WERI-Rb-1 (cell line): ENCODE measurements around the gene RACK1.
A peak's percentile ranks its signal among the peaks of the same experiment; 100 is the strongest.
"Not testable (repeated sequence)": the region's sequence is repeated elsewhere in the genome, so short reads cannot be mapped to it uniquely, and the experiment has no call there.

Source experiments
- DNase-seq: peaks from one replicate; pipeline ENCODE4 v3.0.0-alpha.2; 2020
- H3K27ac ChIP-seq: fragments of 250-450 bp; sonication (Bioruptor Pico); 2 replicates; pipeline ENCODE4 v1.5.1; 2020; ENCODE audit warnings: mild to moderate bottlenecking, moderate library complexity
- H3K27me3 ChIP-seq: fragments of 250-450 bp; sonication (Bioruptor Pico); 2 replicates; pipeline ENCODE4 v1.5.1; 2021; ENCODE audit warnings: mild to moderate bottlenecking, low read depth, moderate library complexity; ENCODE audit not compliant: insufficient read depth, severe bottlenecking
- H3K36me3 ChIP-seq: fragments of 250-450 bp; sonication (Bioruptor Pico); 2 replicates; pipeline ENCODE4 v1.5.1; 2020; ENCODE audit warnings: mild to moderate bottlenecking, moderate library complexity
- H3K4me3 ChIP-seq: 2 replicates; pipeline ENCODE4 v1.5.1; 2011; ENCODE audit warnings: low read depth, mild to moderate bottlenecking, control low read depth, low read length
- H3K9me3 ChIP-seq: fragments of 250-450 bp; sonication (Bioruptor Pico); 2 replicates; pipeline ENCODE4 v1.5.1; 2021; ENCODE audit warnings: mild to moderate bottlenecking, moderate library complexity; ENCODE audit not compliant: severe bottlenecking
- CTCF ChIP-seq: IDR thresholded peaks from 2 replicates; pipeline ENCODE4 v1.5.1; 2011; ENCODE audit warnings: low read depth, mild to moderate bottlenecking, control low read depth, inconsistent platforms, low read length

The RACK1 gene

GRCh38 chr5:181281984-181282316 is 38.2 kb upstream of the RACK1 start:
- no peak for TF ChIP-seq CTCF
- H3K27ac ChIP-seq: no peak overlapping the region
- H3K36me3 ChIP-seq: no peaks in the 10 kb centered on the region
- H3K4me3 ChIP-seq: no peak overlapping the region
- no peaks in the 10 kb centered on the region for H3K27me3 ChIP-seq
- DNase-seq: no peak
- H3K9me3 ChIP-seq: no peaks in the 10 kb centered on the region

GRCh38 chr5:181281077-181281983 is 37.6 kb upstream of the RACK1 start:
- no peaks in the 10 kb centered on the region for H3K36me3 ChIP-seq
- H3K27me3 ChIP-seq: no peaks in the 10 kb centered on the region
- TF ChIP-seq CTCF: no peak
- H3K4me3 ChIP-seq: no peak overlapping the region
- no peak for DNase-seq
- H3K27ac ChIP-seq: no peak overlapping the region
- H3K9me3 ChIP-seq: no peaks in the 10 kb centered on the region

GRCh38 chr5:181280251-181280762 is 36.6 kb upstream of the RACK1 start:
- no peak overlapping the region for H3K27ac ChIP-seq
- no peak for TF ChIP-seq CTCF
- H3K4me3 ChIP-seq: no peak overlapping the region
- DNase-seq: no peak
- H3K27me3 ChIP-seq: no peaks in the 10 kb centered on the region
- H3K36me3 ChIP-seq: no peaks in the 10 kb centered on the region
- H3K9me3 ChIP-seq: no peaks in the 10 kb centered on the region

- not testable (repeated sequence) for H3K36me3 ChIP-seq, H3K27me3 ChIP-seq, H3K27ac ChIP-seq, H3K9me3 ChIP-seq, DNase-seq, H3K4me3 ChIP-seq
These were observed 29.7 kb upstream of the RACK1 start for GRCh38 chr5:181273433-181273744.

- Histone ChIP-seq H3K27ac (no peak overlapping the region), H3K4me3 (no peak overlapping the region), H3K27me3 (no peaks in the 10 kb centered on the region), H3K36me3 (no peaks in the 10 kb centered on the region), H3K9me3 (no peaks in the 10 kb centered on the region)
- no peak for TF ChIP-seq CTCF
- no peak for DNase-seq
These were observed 27.4 kb upstream of the RACK1 start for GRCh38 chr5:181271081-181271480.

GRCh38 chr5:181267907-181268306 is 24.2 kb upstream of the RACK1 start:
- not testable (repeated sequence) for H3K4me3 ChIP-seq, H3K27me3 ChIP-seq, H3K27ac ChIP-seq

GRCh38 chr5:181267291-181267904 is 23.7 kb upstream of the RACK1 start:
- 0 out of 2 replicates have a peak overlapping the region, but pooled peaks have one; percentile 17 for H3K27ac ChIP-seq
- not testable (repeated sequence) for H3K27me3 ChIP-seq, H3K4me3 ChIP-seq, H3K36me3 ChIP-seq, H3K9me3 ChIP-seq
- DNase-seq: peak; percentile 60

More at GRCh38 chr5:181267907-181268306, 24.2 kb upstream of the RACK1 start:
- not testable (repeated sequence) for DNase-seq, H3K9me3 ChIP-seq, H3K36me3 ChIP-seq
